NCI-H2227 (cell line): Measurements from ENCODE around the gene ACBD6.

ENCODE experiments used
- DNase-seq: peaks from one replicate; lab custom pipeline; 2025; ENCODE audit not compliant: unreplicated experiment; lab: John Stamatoyannopoulos, UW

The ACBD6 gene

GRCh38 chr1:180261030-180261429, 241.3 kb downstream of the ACBD6 start:
- no peak for DNase-seq

- no peak for DNase-seq
Observed at GRCh38 chr1:180260541-180260940, 241.8 kb downstream of the ACBD6 start.

GRCh38 chr1:180259431-180260338, 242.7 kb downstream of the ACBD6 start:
- DNase-seq: no peak

GRCh38 chr1:180258935-180259334, 243.4 kb downstream of the ACBD6 start:
- no peak for DNase-seq

GRCh38 chr1:180258290-180258689, 244.1 kb downstream of the ACBD6 start:
- no peak for DNase-seq

- DNase-seq: no peak
Observed at GRCh38 chr1:180257486-180257885, 244.9 kb downstream of the ACBD6 start.

- no peak for DNase-seq
Observed at GRCh38 chr1:180257028-180257386, 245.4 kb downstream of the ACBD6 start.

- no peak for DNase-seq
Observed at GRCh38 chr1:180256341-180257027, 245.9 kb downstream of the ACBD6 start.

GRCh38 chr1:180255536-180256340, 246.6 kb downstream of the ACBD6 start:
- DNase-seq: no peak

GRCh38 chr1:180254854-180255253, 247.5 kb downstream of the ACBD6 start:
- DNase-seq: no peak

GRCh38 chr1:180254496-180254819, 247.9 kb downstream of the ACBD6 start:
- no peak for DNase-seq

GRCh38 chr1:180253585-180254495, 248.5 kb downstream of the ACBD6 start:
- no peak for DNase-seq

GRCh38 chr1:180252638-180253536, 249.5 kb downstream of the ACBD6 start:
- no peak for DNase-seq

GRCh38 chr1:180251526-180252305, 250.7 kb downstream of the ACBD6 start:
- no peak for DNase-seq

- no peak for DNase-seq
Observed at GRCh38 chr1:180250883-180251509, 251.4 kb downstream of the ACBD6 start.

GRCh38 chr1:180250499-180250770, 251.9 kb downstream of the ACBD6 start:
- DNase-seq: no peak

- no peak for DNase-seq
Observed at GRCh38 chr1:180249725-180250498, 252.5 kb downstream of the ACBD6 start.
